ENCODE measurements around the gene FOXP1. TPM values are rescaled to one million over a fixed set of nuclear protein-coding genes. Genes with fewer than 3 reads are reported as not detected.

Gene FOXP1
- total and polyA plus RNA-seq, 2 donors (not counting 1 experiment from before 2014, with no cell fraction given): 91.1 to 508 TPM

DNA sequence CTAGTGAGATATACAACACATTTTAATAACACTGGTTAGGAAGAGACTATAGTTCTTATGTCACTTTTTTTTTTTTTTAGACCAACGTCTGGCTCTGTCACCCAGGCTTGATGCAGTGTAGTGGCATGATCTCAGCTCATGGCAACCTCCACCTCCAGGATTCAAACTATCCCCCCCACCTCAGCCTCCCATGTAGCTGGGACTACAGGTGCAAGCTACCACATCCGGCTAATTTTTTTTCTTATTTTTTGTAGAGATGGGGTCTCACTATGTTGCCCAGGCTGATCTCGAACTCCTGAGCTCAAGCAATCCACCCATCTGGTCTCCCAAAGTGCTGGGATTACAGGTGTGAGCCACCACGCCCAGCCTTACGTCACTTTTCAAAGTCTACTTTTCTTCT, 100.8 kb downstream of the FOXP1 start:
- DNase-seq (no peak), ATAC-seq (ENCODE audit: low read depth) (no peak)
- no peak overlapping the region for H3K4me2 ChIP-seq (replicated peaks; ENCODE audit: low read depth, low read length, poor library complexity, severe bottlenecking)
- no peak overlapping the region for H3K9ac ChIP-seq (ENCODE audit: low read length)
- WGBS (ENCODE audit: insufficient coverage): 57% methylated on average over 1 of the region's 5 CpGs
- H3K27me3 Mint-ChIP-seq: no peaks in the 10 kb centered on the region
- H2AFZ ChIP-seq (ENCODE audit: insufficient read depth, low read depth, low read length, poor library complexity, severe bottlenecking): no peak overlapping the region
- no peak for TF ChIP-seq EZH2 (IDR thresholded peaks at IDR 0.05; ENCODE audit: borderline replicate concordance, insufficient read depth, low read depth, low read length, poor library complexity, severe bottlenecking)
- no peak for TF ChIP-seq CTCF (IDR thresholded peaks at IDR 0.05)
- H3K4me1 ChIP-seq (ENCODE audit: control insufficient read depth in 2 of 2, insufficient read depth in 2 of 2, low read length in 2 of 2): peaks cover 33 to 62% of the 10 kb centered on the region in 2 donors
- no peak overlapping the region for H3K27ac ChIP-seq (ENCODE audit: low read length in 2 of 2)
- no peaks in the 10 kb centered on the region for H3K36me3 ChIP-seq (replicated peaks in 1 of 2; ENCODE audit: control extremely low read depth in 1 of 2, control insufficient read depth in 1 of 2, extremely low read depth in 1 of 2, insufficient read depth in 2 of 2, low read length in 1 of 2)
- H3K27ac Mint-ChIP-seq: no peak overlapping the region
- H3K27me3 ChIP-seq (replicated peaks in 1 of 4; ENCODE audit: control extremely low read depth in 1 of 4, control insufficient read depth in 3 of 4, insufficient read depth in 4 of 4, low read length in 3 of 4): no peaks in the 10 kb centered on the region
- ChIA-PET POLR2A (interaction anchor here (0.6 to 0.7 kb wide), 2 partner anchors 28 to 53 kb away, joined by 4 to 9 read pairs; no protein-coding TSS in a partner anchor), CTCF (no interaction called here)
- H3K9me3 ChIP-seq (ENCODE audit: control extremely low read depth in 1 of 3, control insufficient read depth in 2 of 3, insufficient read depth in 1 of 3, low read length in 2 of 3): no peaks in the 10 kb centered on the region
- H4K20me1 ChIP-seq (ENCODE audit: control insufficient read depth, insufficient read depth, low read length, poor library complexity, severe bottlenecking): no peaks in the 10 kb centered on the region
- no peak overlapping the region for H3K4me3 ChIP-seq (ENCODE audit: control extremely low read depth in 1 of 5, extremely low read depth in 1 of 5, insufficient read depth in 1 of 5, low read depth in 2 of 5, low read length in 4 of 5)
- H3K4me3 Mint-ChIP-seq: no peak overlapping the region
- intact Hi-C loops (cut with micrococcal nuclease): no loop called here
- no peaks in the 10 kb centered on the region for H3K9me3 Mint-ChIP-seq (ENCODE audit: insufficient read depth)
- H3K4me1 Mint-ChIP-seq: peaks cover 67% of the 10 kb centered on the region
- peaks cover 93% of the 10 kb centered on the region for H3K79me2 ChIP-seq (ENCODE audit: control insufficient read depth, insufficient read depth, low read length)

DNA sequence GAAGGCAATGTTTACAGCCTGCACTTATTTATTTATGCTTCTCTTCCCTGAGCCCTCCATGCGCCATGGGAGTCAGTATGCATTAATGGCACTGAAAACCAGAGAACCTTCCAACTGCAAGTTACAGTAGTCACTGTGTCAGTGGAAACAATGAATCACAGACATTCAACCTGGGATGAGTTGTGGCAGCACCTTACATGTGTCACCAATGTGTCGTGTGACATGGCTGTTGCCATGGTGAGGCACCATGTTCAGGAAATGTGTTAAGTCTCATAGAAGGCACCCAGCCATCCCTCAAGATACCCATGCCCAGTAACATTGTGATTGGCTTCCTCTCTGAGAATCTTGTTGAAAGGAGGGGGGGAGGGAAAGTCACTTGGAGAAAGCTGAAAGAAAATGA, 105.0 kb downstream of the FOXP1 start:
- Histone ChIP-seq H3K4me3 (ENCODE audit: control extremely low read depth in 1 of 5, extremely low read depth in 1 of 5, insufficient read depth in 1 of 5, low read depth in 2 of 5, low read length in 4 of 5) (no peak overlapping the region), H3K4me1 (ENCODE audit: control insufficient read depth in 2 of 2, insufficient read depth in 2 of 2, low read length in 2 of 2) (peaks cover 23 to 30% of the 10 kb centered on the region in 2 donors), H3K27me3 (replicated peaks in 1 of 4; ENCODE audit: control extremely low read depth in 1 of 4, control insufficient read depth in 3 of 4, insufficient read depth in 4 of 4, low read length in 3 of 4) (no peaks in the 10 kb centered on the region), H2AFZ (ENCODE audit: insufficient read depth, low read depth, low read length, poor library complexity, severe bottlenecking) (no peak overlapping the region), H3K79me2 (ENCODE audit: control insufficient read depth, insufficient read depth, low read length) (peaks cover 93% of the 10 kb centered on the region), H3K9ac (ENCODE audit: low read length) (no peak overlapping the region), H3K36me3 (replicated peaks in 1 of 2; ENCODE audit: control extremely low read depth in 1 of 2, control insufficient read depth in 1 of 2, extremely low read depth in 1 of 2, insufficient read depth in 2 of 2, low read length in 1 of 2) (peaks cover 0 to 3% of the 10 kb centered on the region in 2 experiments), H3K9me3 (ENCODE audit: control extremely low read depth in 1 of 3, control insufficient read depth in 2 of 3, insufficient read depth in 1 of 3, low read length in 2 of 3) (peaks cover 0 to 2% (median 1%) of the 10 kb centered on the region in 3 donors), H4K20me1 (ENCODE audit: control insufficient read depth, insufficient read depth, low read length, poor library complexity, severe bottlenecking) (no peaks in the 10 kb centered on the region), H3K27ac (ENCODE audit: low read length in 2 of 2) (peak overlapping the region in 1 of 2 donors; percentile 7), H3K4me2 (replicated peaks; ENCODE audit: low read depth, low read length, poor library complexity, severe bottlenecking) (peak overlapping the region; percentile 2)
- H3K4me3 Mint-ChIP-seq: peak overlapping the region; percentile 19
- H3K9me3 Mint-ChIP-seq (ENCODE audit: insufficient read depth): no peaks in the 10 kb centered on the region
- POLR2A ChIA-PET: interaction anchor here (0.6 kb wide), 1 partner anchor 88 kb away, joined by 4 read pairs; no protein-coding TSS in a partner anchor
- peak; percentile 30 for DNase-seq
- H3K27ac Mint-ChIP-seq: peak overlapping the region; percentile 76
- 100% methylated on average over 2 of the region's 2 CpGs for WGBS (ENCODE audit: insufficient coverage)
- ATAC-seq (ENCODE audit: low read depth): peak; percentile 76
- CTCF ChIA-PET: no interaction called here
- H3K4me1 Mint-ChIP-seq: peaks cover 50% of the 10 kb centered on the region
- TF ChIP-seq EZH2 (IDR thresholded peaks at IDR 0.05; ENCODE audit: borderline replicate concordance, insufficient read depth, low read depth, low read length, poor library complexity, severe bottlenecking) (no peak), CTCF (IDR thresholded peaks at IDR 0.05) (no peak)
- H3K27me3 Mint-ChIP-seq: no peaks in the 10 kb centered on the region
- intact Hi-C loops (cut with micrococcal nuclease): no loop called here

All from B cell (primary cell).